ENCODE data around the gene RSRC1.
"Not testable (repeated sequence)": the region's sequence is repeated elsewhere in the genome, so short reads cannot be mapped to it uniquely, and the experiment has no call there.

Gene RSRC1

DNA sequence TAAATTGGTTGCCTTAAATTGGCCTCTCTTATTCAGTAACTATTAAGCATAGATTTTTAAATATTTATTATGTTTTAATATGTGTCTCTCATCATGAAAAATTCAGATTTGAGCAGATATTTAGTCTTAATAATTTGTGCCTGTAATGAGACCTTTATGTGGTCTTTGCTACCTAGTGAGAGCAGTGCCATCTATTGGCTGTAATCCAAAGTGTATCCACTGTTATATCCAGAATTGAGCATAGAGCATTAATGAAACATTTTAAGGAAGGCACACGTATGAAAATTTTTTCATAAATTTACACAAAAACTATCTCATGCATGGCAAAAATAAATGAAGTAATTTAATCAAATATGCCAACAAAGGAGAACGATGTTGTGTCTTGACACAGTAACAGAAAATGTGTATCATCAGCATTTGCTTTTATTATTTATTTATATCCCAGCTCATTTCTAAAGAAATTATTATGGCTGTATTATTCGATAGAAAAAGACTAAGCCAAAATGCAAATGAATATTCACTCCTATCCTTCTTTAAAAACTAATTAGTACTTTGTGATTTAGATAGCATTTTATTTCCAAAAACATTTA is 203.5 kb downstream of the RSRC1 start:
- DNase-seq: peak; percentile 75 to 79

DNA sequence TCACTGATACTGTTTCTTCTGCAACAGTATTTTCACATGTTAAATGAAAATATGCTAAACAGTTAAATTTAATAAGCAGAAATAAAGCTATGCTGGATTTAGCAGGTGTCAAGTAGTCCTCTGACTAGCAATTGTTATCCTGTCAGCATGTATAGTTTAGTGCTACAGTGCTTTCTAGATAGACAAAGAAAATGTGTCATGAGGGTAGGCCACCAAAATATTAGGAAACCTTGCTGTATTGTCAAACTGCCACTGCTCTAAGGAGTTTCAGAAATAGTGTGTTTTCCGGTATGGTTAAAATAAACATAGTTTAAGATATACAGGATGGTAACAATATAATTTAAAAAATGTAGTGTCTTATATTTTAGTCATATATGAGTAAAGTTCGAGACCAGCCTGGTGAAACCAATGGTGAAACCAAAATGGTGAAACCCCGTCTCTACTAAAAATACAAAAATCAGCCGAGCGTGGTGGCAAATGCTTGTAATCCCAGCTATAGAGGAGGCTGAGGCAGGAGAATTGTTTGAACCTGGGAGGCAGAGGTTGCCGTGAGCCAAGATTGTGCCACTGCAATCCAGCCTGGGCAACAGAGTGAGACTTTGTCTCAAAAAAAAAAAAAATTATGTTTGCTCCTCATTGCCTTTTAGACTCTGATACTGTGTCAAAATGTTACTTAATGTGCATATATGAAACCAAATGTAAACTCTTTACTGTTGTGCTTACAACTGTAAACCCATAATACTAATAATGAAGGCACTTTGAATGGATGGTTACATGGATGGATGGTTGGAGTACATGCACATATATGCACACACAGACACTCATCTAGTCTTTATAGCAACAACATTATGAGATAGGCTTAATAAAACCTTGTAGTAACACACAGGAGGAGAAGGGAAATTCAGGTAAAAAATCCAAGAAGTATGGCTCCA is 204.8 kb downstream of the RSRC1 start:
- TF ChIP-seq GATA1 (IDR thresholded peaks at IDR 0.05; ENCODE audit: low read depth, low read length): no peak
- DNase-seq: no peak

More for the DNA sequence above, 203.5 kb downstream of the RSRC1 start:
- no peak for TF ChIP-seq POLR2A (IDR thresholded peaks at IDR 0.05; ENCODE audit: low read length)
- no peak for TF ChIP-seq GATA1 (IDR thresholded peaks at IDR 0.05; ENCODE audit: low read depth, low read length)

DNA sequence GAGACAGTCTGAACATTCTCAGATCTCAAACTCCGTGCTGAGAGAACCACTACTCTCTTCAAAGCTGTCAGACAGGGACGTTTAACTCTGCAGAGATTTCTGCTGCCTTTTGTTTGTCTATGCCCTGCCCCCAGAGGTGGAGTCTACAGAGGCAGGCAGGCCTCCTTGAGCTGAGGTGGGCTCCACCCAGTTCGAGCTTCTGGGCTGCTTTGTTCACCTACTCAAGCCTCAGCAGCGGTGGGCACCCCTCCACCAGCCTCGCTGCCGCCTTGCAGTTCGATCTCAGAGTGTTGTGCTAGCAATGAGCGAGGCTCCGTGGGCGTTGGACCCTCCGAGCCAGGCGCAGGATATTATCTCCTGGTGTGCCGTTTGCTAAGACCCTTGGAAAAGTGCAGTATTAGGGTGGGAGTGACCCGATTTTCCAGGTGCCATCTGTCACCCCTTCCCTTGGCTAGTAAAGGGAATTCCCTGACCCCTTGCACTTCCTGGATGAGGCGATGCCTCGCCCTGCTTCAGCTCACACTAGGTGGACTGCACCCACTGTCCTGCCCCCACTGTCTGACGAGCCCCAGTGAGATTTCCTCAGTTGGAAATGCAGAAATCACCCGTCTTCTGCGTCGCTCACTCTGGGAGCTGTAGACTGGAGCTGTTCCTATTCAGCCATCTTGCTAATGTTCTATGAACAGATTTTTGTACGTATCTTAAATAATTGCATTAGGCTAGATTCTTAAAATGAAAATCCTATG is 220.0 kb downstream of the RSRC1 start:
- not testable (repeated sequence) for DNase-seq

DNA sequence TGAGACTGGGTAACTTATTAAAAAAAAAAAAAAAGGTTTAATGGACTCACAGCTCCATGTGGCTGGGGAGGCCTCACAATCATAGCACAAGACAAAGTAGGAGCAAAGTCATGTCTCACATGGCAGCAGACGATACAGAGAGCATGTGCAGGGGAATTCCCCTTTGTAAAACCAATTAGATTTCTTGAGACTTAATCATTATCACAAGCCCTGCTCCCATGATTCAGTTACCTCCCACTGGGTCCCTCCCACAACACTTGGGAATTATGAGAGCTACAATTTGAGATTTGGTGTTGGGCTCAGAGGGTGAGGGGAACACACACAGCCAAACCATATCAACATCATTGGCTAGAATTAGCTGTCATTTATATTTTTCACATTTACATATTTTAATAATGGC is 221.0 kb downstream of the RSRC1 start:
- DNase-seq: no peak
- TF ChIP-seq POLR2A (IDR thresholded peaks at IDR 0.05; ENCODE audit: low read length) (no peak), GATA1 (IDR thresholded peaks at IDR 0.05; ENCODE audit: low read depth, low read length) (no peak)

DNA sequence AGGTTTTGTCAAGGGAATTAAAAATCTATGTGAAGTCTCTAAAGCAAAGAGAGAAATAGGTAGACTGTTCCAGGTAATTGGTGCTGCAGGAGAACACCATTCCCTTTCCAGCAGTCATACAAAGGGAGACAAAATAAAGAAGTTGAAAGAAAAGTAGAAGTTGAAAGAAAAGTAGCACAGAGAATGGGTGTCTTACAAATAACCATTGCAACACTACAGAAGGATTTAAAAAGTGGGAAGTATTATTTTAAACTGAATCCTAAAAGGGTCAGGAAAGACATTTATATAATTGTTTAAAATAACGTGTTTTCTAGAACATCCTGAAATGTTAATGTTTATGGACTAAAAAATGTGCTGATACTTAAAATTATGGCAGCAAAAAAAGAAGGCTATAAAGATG is 223.8 kb downstream of the RSRC1 start:
- TF ChIP-seq GATA1 (IDR thresholded peaks at IDR 0.05; ENCODE audit: low read depth, low read length) (no peak), POLR2A (IDR thresholded peaks at IDR 0.05; ENCODE audit: low read length) (no peak)
- no peak for DNase-seq

DNA sequence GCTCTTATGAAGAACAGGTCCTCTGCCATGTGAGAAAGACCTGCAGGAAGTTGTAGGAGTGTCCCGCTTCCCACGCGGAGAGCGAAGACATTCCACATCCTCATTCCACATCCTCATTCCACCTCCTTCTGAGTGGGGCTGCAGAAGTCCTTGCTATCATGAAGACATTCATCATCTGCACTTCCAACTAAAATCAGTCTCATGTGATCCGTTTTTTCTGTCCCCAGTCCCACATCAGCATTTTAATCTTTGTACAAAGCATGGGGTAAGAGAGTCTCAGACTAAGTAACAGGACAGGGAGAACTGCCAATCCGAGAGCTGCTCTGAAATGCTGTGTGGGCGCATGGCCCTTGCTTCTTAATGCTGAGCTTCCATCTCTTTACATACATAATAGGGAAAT is 227.2 kb downstream of the RSRC1 start:
- TF ChIP-seq GATA1 (IDR thresholded peaks at IDR 0.05; ENCODE audit: low read depth, low read length) (no peak), POLR2A (IDR thresholded peaks at IDR 0.05; ENCODE audit: low read length) (no peak)
- no peak for DNase-seq

DNA sequence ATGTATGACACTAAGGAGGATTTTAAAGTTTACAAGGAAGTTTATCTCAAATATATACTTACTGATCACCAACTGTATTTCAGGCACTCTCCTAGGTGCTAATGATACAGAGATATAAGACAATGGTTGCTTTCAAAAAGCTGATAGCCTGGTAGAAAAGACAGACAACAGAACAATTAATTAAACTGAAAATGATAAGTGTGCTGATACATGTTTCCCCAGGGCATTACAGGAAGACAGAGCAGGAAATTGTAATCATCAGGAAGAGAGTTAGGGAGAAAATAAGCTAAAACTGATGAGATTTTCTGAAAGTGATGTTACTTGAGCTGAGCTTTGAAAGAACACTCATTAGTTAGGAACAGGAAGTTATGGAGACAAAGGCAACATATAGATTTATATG is 229.7 kb downstream of the RSRC1 start:
- no peak for TF ChIP-seq POLR2A (IDR thresholded peaks at IDR 0.05; ENCODE audit: low read length)
- no peak for TF ChIP-seq GATA1 (IDR thresholded peaks at IDR 0.05; ENCODE audit: low read depth, low read length)
- no peak for DNase-seq

DNA sequence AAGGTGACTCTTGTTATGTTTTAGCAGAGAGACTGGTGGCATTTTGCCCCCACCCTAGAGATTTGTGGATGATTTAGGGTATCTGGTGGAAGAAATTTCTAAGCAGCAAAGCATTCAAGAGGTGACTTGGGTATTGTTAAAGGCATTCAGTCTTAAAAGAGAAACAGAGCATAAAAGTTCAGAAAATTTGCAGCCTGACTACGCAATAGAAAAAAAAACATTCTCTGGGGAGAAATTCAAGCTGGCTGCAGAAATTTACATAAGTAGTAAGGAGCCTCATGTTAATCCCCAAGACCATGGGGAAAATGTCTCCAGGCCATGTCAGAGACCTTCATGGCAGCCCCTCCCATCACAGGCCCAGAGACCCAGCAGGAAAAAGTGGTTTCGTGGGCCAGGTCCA is 231.1 kb downstream of the RSRC1 start:
- DNase-seq: not testable (repeated sequence)

DNA sequence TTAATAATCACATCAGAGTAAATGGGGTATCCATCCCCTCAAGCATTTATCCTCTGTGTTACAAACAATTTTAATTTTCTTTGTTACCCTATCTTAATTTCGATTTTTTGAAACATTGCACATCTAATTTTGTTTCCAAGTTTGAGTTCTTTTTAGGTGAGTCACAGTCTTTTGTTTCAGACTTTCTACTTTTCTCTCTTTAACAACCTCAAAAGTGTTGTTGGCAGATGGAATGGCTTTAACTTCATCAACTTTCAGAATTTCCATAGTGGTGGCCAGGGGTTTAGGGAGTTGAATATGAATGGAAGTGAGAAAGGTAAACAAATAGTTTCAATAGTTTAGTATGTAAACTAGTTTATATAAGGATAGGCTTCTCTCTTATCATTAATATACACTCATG is 238.1 kb downstream of the RSRC1 start:
- peak in 1 of 2 experiments; percentile 16 for DNase-seq
- TF ChIP-seq GATA1 (IDR thresholded peaks at IDR 0.05; ENCODE audit: low read depth, low read length) (no peak), POLR2A (IDR thresholded peaks at IDR 0.05; ENCODE audit: low read length) (no peak)

DNA sequence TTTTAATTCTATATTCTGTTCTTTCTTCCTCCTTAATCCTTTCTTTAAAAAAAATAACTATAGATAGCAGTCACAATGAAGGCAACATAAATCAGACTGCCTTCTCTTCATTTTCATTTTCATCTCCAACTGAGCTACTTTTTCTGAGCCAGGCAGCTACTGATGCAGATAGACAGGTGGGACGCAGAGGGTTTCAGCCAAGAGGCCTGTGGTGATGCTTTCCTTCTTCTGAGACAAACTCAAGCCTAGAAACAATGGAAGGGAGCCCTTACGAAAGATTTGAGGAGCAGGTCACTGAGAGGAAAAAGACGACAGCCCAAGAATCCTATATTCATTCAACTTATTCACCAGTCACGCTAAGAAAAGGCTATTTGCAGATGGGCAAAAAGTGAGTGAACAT is 241.1 kb downstream of the RSRC1 start:
- DNase-seq: no peak
- TF ChIP-seq GATA1 (IDR thresholded peaks at IDR 0.05; ENCODE audit: low read depth, low read length) (no peak), POLR2A (IDR thresholded peaks at IDR 0.05; ENCODE audit: low read length) (no peak)

DNA sequence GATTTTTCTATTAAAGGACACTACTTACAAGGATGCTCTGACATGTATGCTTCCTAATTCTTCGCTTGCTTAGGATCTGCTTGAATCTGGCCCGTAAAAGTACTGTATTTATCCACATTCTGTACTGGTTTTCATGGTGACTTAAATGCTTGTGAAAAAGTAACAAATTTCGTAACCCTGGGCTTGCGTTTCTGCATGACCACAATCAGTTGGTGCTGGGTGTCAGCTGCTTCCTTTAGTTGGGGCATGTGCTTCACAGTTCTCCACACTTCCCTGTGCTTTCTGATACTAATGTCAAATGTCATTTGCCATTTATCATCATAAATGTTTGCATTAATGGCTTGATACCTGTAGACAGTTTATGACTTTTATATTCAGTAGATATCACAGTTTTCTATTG is 242.7 kb downstream of the RSRC1 start:
- no peak for TF ChIP-seq POLR2A (IDR thresholded peaks at IDR 0.05; ENCODE audit: low read length)
- TF ChIP-seq GATA1 (IDR thresholded peaks at IDR 0.05; ENCODE audit: low read depth, low read length): no peak
- peak; percentile 10 to 16 for DNase-seq

DNA sequence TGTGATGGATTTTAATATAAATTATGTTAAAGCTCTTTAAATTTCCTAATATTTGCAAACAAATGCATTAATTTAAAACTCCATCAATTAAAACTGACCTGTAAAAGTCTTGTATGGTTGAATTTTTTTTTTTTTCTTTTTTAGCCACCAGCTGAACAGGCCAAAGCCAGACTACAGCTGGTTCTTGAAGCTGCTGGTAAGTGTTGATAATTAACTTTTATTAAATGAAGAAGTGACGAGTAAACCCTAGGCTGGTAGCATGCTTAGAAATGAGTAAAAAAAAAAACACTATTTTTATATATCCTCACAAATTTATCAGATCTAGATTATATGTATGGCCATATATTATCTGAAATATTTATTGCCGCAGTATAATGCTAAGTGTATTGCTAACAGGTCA is 244.8 kb downstream of the RSRC1 start:
- TF ChIP-seq GATA1 (IDR thresholded peaks at IDR 0.05; ENCODE audit: low read depth, low read length): no peak
- no peak for TF ChIP-seq POLR2A (IDR thresholded peaks at IDR 0.05; ENCODE audit: low read length)
- no peak for DNase-seq

DNA sequence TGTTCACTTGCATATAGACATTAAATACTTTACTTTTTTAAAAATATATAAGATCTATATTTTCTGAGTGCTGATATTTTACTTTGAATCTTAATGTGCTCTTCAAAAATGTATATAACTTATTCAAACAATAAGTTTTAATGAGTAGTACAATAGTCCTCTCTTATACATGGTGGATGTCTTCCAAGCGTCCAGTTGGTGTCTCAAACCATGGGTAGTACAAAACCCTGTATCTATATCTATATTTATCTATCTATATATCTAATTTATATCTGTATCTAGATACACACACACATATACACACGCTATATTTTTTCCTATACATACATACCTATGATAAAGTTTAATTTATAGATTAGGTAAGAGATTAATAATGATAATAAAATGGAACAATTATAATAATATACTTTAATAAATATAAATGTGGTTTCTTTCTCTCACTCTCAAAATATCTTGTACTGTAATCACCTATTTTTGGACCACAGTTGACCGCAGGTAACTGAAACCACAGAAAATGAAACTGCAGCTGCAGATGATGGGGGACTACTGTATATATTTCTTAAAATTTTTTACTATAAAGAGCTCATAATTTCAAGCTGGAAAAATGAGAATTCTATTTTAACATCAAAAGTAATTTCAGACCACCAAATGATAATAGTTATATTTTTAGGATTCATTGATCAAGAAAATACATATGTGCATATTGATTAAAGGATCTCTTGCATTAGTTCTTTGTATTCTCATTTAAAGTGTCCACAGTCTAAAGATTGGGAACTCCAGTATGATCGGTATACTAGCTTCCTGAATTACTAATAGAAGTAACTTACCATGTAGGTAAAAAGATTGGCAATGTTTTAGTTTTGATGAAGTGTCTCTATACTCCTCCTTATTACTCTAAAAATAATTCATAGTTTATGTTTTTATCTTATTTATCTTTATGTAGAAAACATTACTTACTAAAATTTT is 246.0 kb downstream of the RSRC1 start:
- DNase-seq: no peak
- no peak for TF ChIP-seq POLR2A (IDR thresholded peaks at IDR 0.05; ENCODE audit: low read length)
- no peak for TF ChIP-seq GATA1 (IDR thresholded peaks at IDR 0.05; ENCODE audit: low read depth, low read length)

DNA sequence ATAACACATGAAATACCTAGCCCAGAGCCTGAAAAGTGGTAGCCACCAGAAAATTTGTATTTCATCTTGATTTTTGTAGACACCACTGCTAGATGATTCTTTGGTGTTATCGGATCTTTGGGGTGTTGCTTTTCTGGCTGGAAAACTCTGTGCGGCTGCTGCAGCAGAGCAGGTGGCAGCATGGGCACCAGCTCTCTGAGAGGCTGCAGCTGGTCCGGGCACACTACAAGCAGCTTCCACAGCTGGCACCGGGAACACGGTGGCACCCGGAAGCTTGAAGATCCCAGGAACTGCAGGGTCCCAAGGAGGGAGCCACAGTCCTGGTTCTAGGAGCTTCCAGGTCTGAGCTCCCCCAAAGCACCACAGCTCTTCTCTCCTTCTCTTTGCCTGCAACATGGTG is 249.4 kb downstream of the RSRC1 start:
- no peak for TF ChIP-seq GATA1 (IDR thresholded peaks at IDR 0.05; ENCODE audit: low read depth, low read length)
- no peak for TF ChIP-seq POLR2A (IDR thresholded peaks at IDR 0.05; ENCODE audit: low read length)

More for the DNA sequence above, 249.4 kb downstream of the RSRC1 start:
- no peak for DNase-seq
